Kidney (tissue), 14 donors: ENCODE data around the gene JADE3. TPM values are rescaled to one million over a fixed set of nuclear protein-coding genes. Genes with fewer than 3 reads are reported as not detected.

ENCODE experiments used
- DNase-seq, 5 donors: peaks; one replicate each; pipeline ENCODE4 v3.0.0-alpha.2; 2013 to 2020
- FAIRE-seq: peaks from 2 replicates; lab custom pipeline; 2012; peaks lifted over from hg19 to GRCh38; lab: Jason Lieb, UNC
- H3K27ac ChIP-seq, 2 donors: one replicate each; pipeline ENCODE4 v1.7.0; 2013; ENCODE audit warnings: low read depth in 2 of 2, low read length in 2 of 2, inconsistent platforms in 1 of 2
- H3K27me3 ChIP-seq: one replicate; pipeline ENCODE4 v1.7.1; 2013; ENCODE audit warnings: low read length, inconsistent platforms; ENCODE audit not compliant: control insufficient read depth, insufficient read depth
- H3K36me3 ChIP-seq, 3 donors: one replicate each; pipeline versions ENCODE4 v1.7.0 to v1.7.1; 2013; ENCODE audit warnings: low read length in 3 of 3, control low read depth in 1 of 3, inconsistent platforms in 1 of 3; ENCODE audit not compliant: insufficient read depth in 3 of 3, control insufficient read depth in 2 of 3
- H3K4me1 ChIP-seq, 3 donors: one replicate each; pipeline versions ENCODE4 v1.7.0 to v1.7.1; 2013; ENCODE audit warnings: low read length in 3 of 3, inconsistent platforms in 1 of 3, low read depth in 1 of 3; ENCODE audit not compliant: control insufficient read depth in 2 of 3, insufficient read depth in 2 of 3
- H3K4me3 ChIP-seq, 3 donors: one replicate each; pipeline versions ENCODE4 v1.7.0 to v1.8.1; 2013; ENCODE audit warnings: low read length in 3 of 3, control low read depth in 1 of 3, inconsistent platforms in 1 of 3
- H3K9ac ChIP-seq, 3 donors: one replicate each; pipeline versions ENCODE4 v1.7.0 to v1.7.1; 2013; ENCODE audit warnings: low read length in 3 of 3, control low read depth in 1 of 3, inconsistent platforms in 1 of 3
- H3K9me3 ChIP-seq, 3 donors: one replicate each; pipeline versions ENCODE4 v1.7.0 to v1.7.1; 2013; ENCODE audit warnings: low read length in 3 of 3, control low read depth in 1 of 3, inconsistent platforms in 1 of 3; ENCODE audit not compliant: control insufficient read depth in 2 of 3, insufficient read depth in 1 of 3
- CTCF ChIP-seq: IDR thresholded peaks from 3 replicates; pipeline ENCODE4 v1.5.1; 2012; ENCODE audit warnings: mild to moderate bottlenecking, moderate library complexity, borderline replicate concordance; ENCODE audit not compliant: insufficient read depth; ENCODE audit errors: extremely low read depth
- intact Hi-C: fragments of 100-400 bp; cut with DNase I; formaldehyde crosslinking; loops from one replicate; pipeline ENCODE4 v1.11.1; 2022
- polyA plus RNA-seq: library from polyadenylated mRNA; stranded (reverse); fragments of 350-450 nt; fragmentation: Illumina TruSeq; extraction: RNeasy Lipid Tissue Mini Kit (QIAGEN cat#74804); gene quantifications from one replicate; pipeline ENCODE4 v1.2.3, GENCODE V29; 2014; ENCODE audit warnings: low read depth, low replicate concordance; ENCODE audit not compliant: insufficient read depth
- total RNA-seq: library from RNA; stranded (reverse); fragmentation: NEBNext Ultra II Directional; extraction: Animal tissue kit (Norgen Biotek cat#: 25700); gene quantifications from one replicate; pipeline ENCODE4 v1.2.1, GENCODE V29; 2021
- donor health status: control.
- donor health status: control.
- donor health status: control.
- donor health status: control.
- donor health status: control.
- donor health status: DM: yes; HTN: yes; CAD: no.
- donor health status: Normal renal cell carcinoma (clear cell type).

JADE3 gene
- total and polyA plus RNA-seq, 2 donors from 2014 or later: 3.2 to 13.1 TPM

GRCh38 chrX:46865281-46865680 lies 46.9 kb upstream of the JADE3 start:
- Histone ChIP-seq H3K36me3 (no peaks in the 10 kb centered on the region), H3K9ac (no peak overlapping the region)

GRCh38 chrX:46866726-46867125 lies 45.5 kb upstream of the JADE3 start:
- no peak for FAIRE-seq
- H3K9me3 ChIP-seq: no peaks in the 10 kb centered on the region

More at GRCh38 chrX:46865281-46865680, 46.9 kb upstream of the JADE3 start:
- H3K9me3 ChIP-seq: no peaks in the 10 kb centered on the region
- H3K27me3 ChIP-seq: no peaks in the 10 kb centered on the region
- no peak for TF ChIP-seq CTCF
- no peak for FAIRE-seq
- H3K4me3 ChIP-seq: no peak overlapping the region
- H3K4me1 ChIP-seq: no peaks in the 10 kb centered on the region
- no peak overlapping the region for H3K27ac ChIP-seq
- no peak for DNase-seq
- intact Hi-C loops: no loop called here

GRCh38 chrX:46873746-46874145 lies 38.5 kb upstream of the JADE3 start:
- FAIRE-seq (no peak), DNase-seq (no peak)
- Histone ChIP-seq H3K9ac (no peak overlapping the region), H3K27me3 (no peaks in the 10 kb centered on the region), H3K9me3 (no peaks in the 10 kb centered on the region), H3K4me1 (no peaks in the 10 kb centered on the region), H3K36me3 (no peaks in the 10 kb centered on the region), H3K27ac (no peak overlapping the region), H3K4me3 (no peak overlapping the region)
- TF ChIP-seq CTCF: no peak
- intact Hi-C loops: no loop called here

More at GRCh38 chrX:46866726-46867125, 45.5 kb upstream of the JADE3 start:
- no peak for DNase-seq
- no peak overlapping the region for H3K4me3 ChIP-seq
- H3K27me3 ChIP-seq: no peaks in the 10 kb centered on the region
- H3K36me3 ChIP-seq: no peaks in the 10 kb centered on the region
- no peaks in the 10 kb centered on the region for H3K4me1 ChIP-seq
- no peak for TF ChIP-seq CTCF
- intact Hi-C loops: no loop called here
- no peak overlapping the region for H3K9ac ChIP-seq
- no peak overlapping the region for H3K27ac ChIP-seq

- Histone ChIP-seq H3K9ac (no peak overlapping the region), H3K4me1 (no peaks in the 10 kb centered on the region), H3K27ac (no peak overlapping the region), H3K4me3 (no peak overlapping the region), H3K27me3 (no peaks in the 10 kb centered on the region), H3K9me3 (no peaks in the 10 kb centered on the region), H3K36me3 (no peaks in the 10 kb centered on the region)
- FAIRE-seq (no peak), DNase-seq (no peak)
- no peak for TF ChIP-seq CTCF
- intact Hi-C loops: no loop called here
Measured at GRCh38 chrX:46876901-46877300, 35.3 kb upstream of the JADE3 start.
